Osteoblast (primary cell): Measurements from ENCODE around the gene PTPRF. TPM values are rescaled to one million over a fixed set of nuclear protein-coding genes. Genes with fewer than 3 reads are reported as not detected.

Experiments
- DNase-seq: peaks from one replicate; pipeline ENCODE4 v3.0.0; 2011; ENCODE audit warnings: low spot score, mixed read lengths; ENCODE audit not compliant: insufficient read length; ENCODE audit errors: missing footprints
- H2AFZ ChIP-seq: 2 replicates; pipeline ENCODE4 v1.6.0; 2011; ENCODE audit warnings: mild to moderate bottlenecking, low read length
- H3K27ac ChIP-seq: 2 replicates; pipeline ENCODE4 v1.5.1; 2011; ENCODE audit warnings: mild to moderate bottlenecking, low read depth, low read length, moderate library complexity
- H3K27me3 ChIP-seq: 2 replicates; pipeline ENCODE4 v1.6.0; 2012; ENCODE audit warnings: mild to moderate bottlenecking, control low read depth, inconsistent platforms, low read length, moderate library complexity; ENCODE audit not compliant: insufficient read depth
- H3K36me3 ChIP-seq: 2 replicates; pipeline ENCODE4 v1.5.1; 2011; ENCODE audit warnings: mild to moderate bottlenecking, low read length, control low read depth, moderate library complexity; ENCODE audit not compliant: insufficient read depth
- H3K4me1 ChIP-seq: 2 replicates; pipeline ENCODE4 v1.5.1; 2011; ENCODE audit warnings: mild to moderate bottlenecking, low read length, control low read depth, moderate library complexity; ENCODE audit not compliant: insufficient read depth
- H3K4me2 ChIP-seq: 2 replicates; pipeline ENCODE4 v1.6.0; 2011; ENCODE audit warnings: mild to moderate bottlenecking, low read length; ENCODE audit not compliant: insufficient read depth
- H3K4me3 ChIP-seq: fragments of 200-600 bp; sonication (generic); 3 replicates; pipeline ENCODE4 v1.5.1; 2012; ENCODE audit warnings: mild to moderate bottlenecking, low read length, inconsistent platforms; ENCODE audit not compliant: insufficient read depth
- H3K79me2 ChIP-seq: 2 replicates; pipeline ENCODE4 v1.6.0; 2012; ENCODE audit warnings: mild to moderate bottlenecking, low read length, control low read depth, inconsistent platforms; ENCODE audit not compliant: insufficient read depth
- H3K9me3 ChIP-seq: 2 replicates; pipeline ENCODE4 v1.5.1; 2011; ENCODE audit warnings: low read depth, low read length, control low read depth
- H4K20me1 ChIP-seq: 2 replicates; pipeline ENCODE4 v1.6.0; 2012; ENCODE audit warnings: mild to moderate bottlenecking, low read length, control low read depth; ENCODE audit not compliant: insufficient read depth
- total RNA-seq: library from RNA; depleted of rRNA; stranded (reverse); fragments of >200 nt; gene quantifications from 2 replicates; pipeline ENCODE4 v1.2.3, GENCODE V29; 2012
- TF ChIP-seq, protein P1 (sequence below): IDR thresholded peaks from 2 replicates; pipeline ENCODE4 v1.5.1; 2011; ENCODE audit warnings: mild to moderate bottlenecking, low read depth, low read length, moderate library complexity; ENCODE audit errors: extremely low read depth

Gene PTPRF
- total RNA-seq, 1 donor = 13.0 TPM

DNA sequence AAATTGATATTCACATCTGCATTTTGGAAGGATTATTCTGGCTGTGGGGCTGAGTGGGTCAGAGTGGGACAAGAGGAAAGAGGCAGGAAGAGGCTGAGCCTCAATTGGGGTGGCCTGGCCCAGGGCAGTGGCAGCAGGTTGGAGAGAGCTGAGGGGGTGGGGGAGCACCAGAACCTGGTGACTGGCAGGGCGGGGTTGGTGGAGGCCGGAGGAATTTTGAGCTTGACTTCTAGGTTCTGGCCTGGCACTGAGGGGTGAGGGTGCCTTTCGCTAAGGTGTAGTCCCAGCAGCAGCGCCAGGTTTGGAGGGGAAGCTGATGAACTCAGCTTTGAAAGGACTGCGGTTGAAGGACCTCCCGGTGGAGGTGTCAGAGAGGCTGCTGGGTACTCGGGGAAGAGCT, 85.7 kb downstream of the PTPRF start:
- no peaks in the 10 kb centered on the region for H3K4me1 ChIP-seq
- H3K36me3 ChIP-seq = peaks cover 12% of the 10 kb centered on the region
- no peak overlapping the region for H3K27ac ChIP-seq
- H4K20me1 ChIP-seq = no peaks in the 10 kb centered on the region
- DNase-seq = no peak
- TF ChIP-seq, protein P1, sequence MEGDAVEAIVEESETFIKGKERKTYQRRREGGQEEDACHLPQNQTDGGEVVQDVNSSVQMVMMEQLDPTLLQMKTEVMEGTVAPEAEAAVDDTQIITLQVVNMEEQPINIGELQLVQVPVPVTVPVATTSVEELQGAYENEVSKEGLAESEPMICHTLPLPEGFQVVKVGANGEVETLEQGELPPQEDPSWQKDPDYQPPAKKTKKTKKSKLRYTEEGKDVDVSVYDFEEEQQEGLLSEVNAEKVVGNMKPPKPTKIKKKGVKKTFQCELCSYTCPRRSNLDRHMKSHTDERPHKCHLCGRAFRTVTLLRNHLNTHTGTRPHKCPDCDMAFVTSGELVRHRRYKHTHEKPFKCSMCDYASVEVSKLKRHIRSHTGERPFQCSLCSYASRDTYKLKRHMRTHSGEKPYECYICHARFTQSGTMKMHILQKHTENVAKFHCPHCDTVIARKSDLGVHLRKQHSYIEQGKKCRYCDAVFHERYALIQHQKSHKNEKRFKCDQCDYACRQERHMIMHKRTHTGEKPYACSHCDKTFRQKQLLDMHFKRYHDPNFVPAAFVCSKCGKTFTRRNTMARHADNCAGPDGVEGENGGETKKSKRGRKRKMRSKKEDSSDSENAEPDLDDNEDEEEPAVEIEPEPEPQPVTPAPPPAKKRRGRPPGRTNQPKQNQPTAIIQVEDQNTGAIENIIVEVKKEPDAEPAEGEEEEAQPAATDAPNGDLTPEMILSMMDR = no peak
- H3K4me3 ChIP-seq = no peak overlapping the region
- H3K27me3 ChIP-seq = no peaks in the 10 kb centered on the region
- H3K79me2 ChIP-seq = no peaks in the 10 kb centered on the region
- H2AFZ ChIP-seq = no peak overlapping the region
- no peak overlapping the region for H3K4me2 ChIP-seq
- no peaks in the 10 kb centered on the region for H3K9me3 ChIP-seq

DNA sequence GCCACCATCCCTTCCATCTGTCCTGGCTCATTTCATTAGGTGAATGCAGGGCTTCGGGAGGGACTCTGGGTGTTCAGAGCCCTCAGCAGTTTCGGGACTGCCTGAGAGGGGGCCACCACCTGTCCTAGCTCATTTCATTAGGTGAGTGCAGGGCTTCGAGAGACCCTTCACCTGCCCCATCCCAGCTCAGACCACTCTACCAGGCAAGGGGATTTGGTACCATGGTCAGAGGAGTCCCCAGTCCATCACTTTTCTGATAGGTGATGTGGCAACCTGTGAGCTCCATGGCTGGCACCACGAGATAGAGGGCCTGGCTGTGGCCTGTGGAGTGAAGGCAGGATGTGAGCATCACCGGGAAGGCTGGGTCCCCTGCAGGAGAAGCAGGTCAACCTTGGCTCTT, 86.3 kb downstream of the PTPRF start:
- H3K36me3 ChIP-seq = peaks cover 12% of the 10 kb centered on the region
- no peaks in the 10 kb centered on the region for H3K9me3 ChIP-seq
- no peak overlapping the region for H2AFZ ChIP-seq
- H3K27me3 ChIP-seq = no peaks in the 10 kb centered on the region
- H3K4me1 ChIP-seq = peaks cover under 1% of the 10 kb centered on the region
- TF ChIP-seq, protein P1 = no peak
- no peak overlapping the region for H3K4me2 ChIP-seq
- no peaks in the 10 kb centered on the region for H3K79me2 ChIP-seq
- no peaks in the 10 kb centered on the region for H4K20me1 ChIP-seq
- no peak overlapping the region for H3K27ac ChIP-seq
- DNase-seq = peak; percentile 54
- no peak overlapping the region for H3K4me3 ChIP-seq

DNA sequence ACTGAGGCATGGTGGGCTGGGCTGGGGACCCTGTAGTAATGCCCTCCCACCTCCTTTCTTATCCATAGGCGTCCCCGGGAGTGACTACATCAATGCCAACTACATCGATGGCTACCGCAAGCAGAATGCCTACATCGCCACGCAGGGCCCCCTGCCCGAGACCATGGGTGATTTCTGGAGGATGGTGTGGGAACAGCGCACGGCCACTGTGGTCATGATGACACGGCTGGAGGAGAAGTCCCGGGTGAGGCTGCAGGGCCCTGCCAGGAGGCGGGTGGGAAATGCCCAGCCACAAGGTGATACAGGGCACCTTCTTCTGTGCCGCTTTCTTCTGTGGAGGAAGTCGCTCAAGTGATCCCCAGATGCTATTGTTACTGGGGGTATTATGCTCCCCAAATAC, 87.0 kb downstream of the PTPRF start:
- peak; percentile 45 for DNase-seq
- H2AFZ ChIP-seq = no peak overlapping the region
- TF ChIP-seq, protein P1 = no peak
- H3K4me2 ChIP-seq = no peak overlapping the region
- peaks cover 4% of the 10 kb centered on the region for H3K4me1 ChIP-seq
- H3K4me3 ChIP-seq = no peak overlapping the region
- no peaks in the 10 kb centered on the region for H3K79me2 ChIP-seq
- H4K20me1 ChIP-seq = no peaks in the 10 kb centered on the region
- no peaks in the 10 kb centered on the region for H3K9me3 ChIP-seq
- H3K27me3 ChIP-seq = no peaks in the 10 kb centered on the region
- no peak overlapping the region for H3K27ac ChIP-seq
- H3K36me3 ChIP-seq = peaks cover 12% of the 10 kb centered on the region

DNA sequence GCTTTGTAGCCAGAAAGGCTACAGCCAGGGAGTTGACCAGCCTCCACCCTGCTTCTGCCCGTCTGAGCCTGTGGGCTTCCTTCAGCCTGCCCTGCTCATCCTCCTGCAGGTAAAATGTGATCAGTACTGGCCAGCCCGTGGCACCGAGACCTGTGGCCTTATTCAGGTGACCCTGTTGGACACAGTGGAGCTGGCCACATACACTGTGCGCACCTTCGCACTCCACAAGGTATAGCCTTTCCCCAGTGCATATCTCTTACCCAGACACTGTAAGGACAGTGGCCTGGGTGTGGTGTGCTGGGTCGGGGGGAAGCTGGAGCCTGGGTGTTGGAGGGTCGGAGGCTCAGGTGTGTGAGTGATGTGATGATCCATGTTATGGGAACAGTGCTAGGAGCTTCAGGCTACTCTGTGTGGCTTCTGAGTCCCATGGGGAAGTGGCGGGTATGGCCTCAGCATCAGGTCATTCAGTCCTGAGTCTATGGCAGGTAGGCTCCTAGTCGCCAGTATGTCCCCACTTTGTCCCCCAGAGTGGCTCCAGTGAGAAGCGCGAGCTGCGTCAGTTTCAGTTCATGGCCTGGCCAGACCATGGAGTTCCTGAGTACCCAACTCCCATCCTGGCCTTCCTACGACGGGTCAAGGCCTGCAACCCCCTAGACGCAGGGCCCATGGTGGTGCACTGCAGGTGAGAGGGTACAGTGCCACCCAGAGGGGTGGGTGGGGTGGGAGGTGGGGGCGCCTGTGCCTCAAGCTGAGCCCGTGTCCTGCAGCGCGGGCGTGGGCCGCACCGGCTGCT, 88.0 kb downstream of the PTPRF start:
- H3K4me1 ChIP-seq = peaks cover 4% of the 10 kb centered on the region
- no peaks in the 10 kb centered on the region for H3K27me3 ChIP-seq
- no peaks in the 10 kb centered on the region for H3K9me3 ChIP-seq
- no peak overlapping the region for H3K4me3 ChIP-seq
- no peak overlapping the region for H3K27ac ChIP-seq
- no peak overlapping the region for H3K4me2 ChIP-seq
- peaks cover 8% of the 10 kb centered on the region for H3K36me3 ChIP-seq
- TF ChIP-seq, protein P1 = no peak
- no peaks in the 10 kb centered on the region for H3K79me2 ChIP-seq
- no peak overlapping the region for H2AFZ ChIP-seq
- H4K20me1 ChIP-seq = no peaks in the 10 kb centered on the region
- DNase-seq = peak; percentile 73
